GM12878 (cell line): ENCODE results near the gene ZSCAN5B. TPM values are rescaled to one million over a fixed set of nuclear protein-coding genes. Genes with fewer than 3 reads are reported as not detected.

Experiments used
- CEBPZ ChIP-seq: fragments of 150-350 bp; IDR thresholded peaks from 2 replicates; pipeline ENCODE4 v1.6.1; 2016; ENCODE audit warnings: low read depth, low read length
- CUX1 ChIP-seq: IDR thresholded peaks from 2 replicates; pipeline ENCODE4 v1.6.1; 2012; ENCODE audit warnings: improper control_type of control experiment, low read depth, low read length; ENCODE audit not compliant: insufficient replicate concordance
- DPF2 ChIP-seq: fragments of 450-650 bp; IDR thresholded peaks from 2 replicates; pipeline ENCODE4 v1.6.1; 2017; ENCODE audit warnings: mild to moderate bottlenecking
- ESRRA ChIP-seq: IDR thresholded peaks from 2 replicates; pipeline ENCODE4 v1.6.1; 2012; ENCODE audit warnings: mild to moderate bottlenecking, low read length, improper control_type of control experiment
- ETV6 ChIP-seq, 2 experiments: fragments of 450-650 bp in 1 of 2; IDR thresholded peaks in 1 of 2; conservative IDR thresholded peaks in 1 of 2; 2 replicates each; pipeline ENCODE4 v1.6.1; 2014; ENCODE audit warnings: antibody characterized with exemption in 1 of 2, borderline replicate concordance in 1 of 2, low read depth in 1 of 2, mild to moderate bottlenecking in 1 of 2, moderate library complexity in 1 of 2
- FOXK2 ChIP-seq: fragments of 450-650 bp; IDR thresholded peaks from 2 replicates; pipeline ENCODE4 v1.6.1; 2017; ENCODE audit warnings: mild to moderate bottlenecking, moderate library complexity
- GABPA ChIP-seq: IDR thresholded peaks from 2 replicates; pipeline ENCODE4 v1.6.1; 2014; ENCODE audit warnings: antibody characterized with exemption, low read depth, mild to moderate bottlenecking, inconsistent platforms
- HDAC2 ChIP-seq: fragments of 200-600 bp; sonication (generic); IDR thresholded peaks from 2 replicates; pipeline ENCODE4 v1.6.1; 2017
- JUND ChIP-seq: IDR thresholded peaks from 2 replicates; pipeline ENCODE4 v1.6.1; 2012; ENCODE audit warnings: low read depth, mild to moderate bottlenecking, low read length, improper control_type of control experiment, moderate library complexity
- KAT2A ChIP-seq: conservative IDR thresholded peaks from 2 replicates; pipeline ENCODE4 v1.6.1; 2011; ENCODE audit warnings: low read depth, low read length; ENCODE audit not compliant: control insufficient read depth
- KDM1A ChIP-seq: fragments of 200-600 bp; sonication (generic); IDR thresholded peaks from 2 replicates; pipeline ENCODE4 v1.6.1; 2016; ENCODE audit warnings: borderline replicate concordance
- MEF2B ChIP-seq: fragments of 450-650 bp; IDR thresholded peaks from 2 replicates; pipeline ENCODE4 v1.6.1; 2018; ENCODE audit warnings: mild to moderate bottlenecking, moderate library complexity; ENCODE audit not compliant: partially characterized antibody, poor library complexity, severe bottlenecking
- MYB ChIP-seq: fragments of 150-350 bp; IDR thresholded peaks from 2 replicates; pipeline ENCODE4 v1.6.1; 2014; ENCODE audit warnings: mild to moderate bottlenecking, low read depth, low read length, borderline replicate concordance
- NFXL1 ChIP-seq: fragments of 450-650 bp; IDR thresholded peaks from 2 replicates; pipeline ENCODE4 v1.6.1; 2017; ENCODE audit warnings: antibody characterized with exemption, mild to moderate bottlenecking, borderline replicate concordance
- NFYA ChIP-seq: IDR thresholded peaks from 2 replicates; pipeline ENCODE4 v1.6.1; 2011; ENCODE audit warnings: low read depth, mild to moderate bottlenecking, low read length, improper control_type of control experiment, borderline replicate concordance
- NR2C2 ChIP-seq: IDR thresholded peaks from 2 replicates; pipeline ENCODE4 v1.6.1; 2011; ENCODE audit warnings: borderline replicate concordance, low read depth; ENCODE audit not compliant: control insufficient read depth, insufficient read length
- STAT1 ChIP-seq: fragments of 450-650 bp; conservative IDR thresholded peaks from 2 replicates; pipeline ENCODE4 v1.6.1; 2014; ENCODE audit warnings: antibody characterized with exemption, mild to moderate bottlenecking
- SUZ12 ChIP-seq: fragments of 200-600 bp; sonication (generic); IDR thresholded peaks from one replicate; pipeline ENCODE4 v1.6.1; 2018; ENCODE audit warnings: antibody characterized with exemption, mild to moderate bottlenecking; ENCODE audit not compliant: unreplicated experiment
- polyA plus RNA-seq, 11 experiments: library from polyadenylated mRNA; depleted of rRNA in 4 of 11; unstranded in 6 of 11; stranded (reverse) in 5 of 11; fragments of >200 nt; fragmentation: Nextera tagmentation in 4 of 11; fragmentation: Illumina TruSeq in 1 of 11; extraction: Ambion mirVana in 4 of 11; extraction: Trizol in 1 of 11; gene quantifications; 1 replicate in 1 of 11; 2 replicates in 10 of 11; pipeline versions ENCODE4 v1.2.1 to v1.2.3, GENCODE V29; 2011 to 2016; ENCODE audit warnings: inconsistent platforms in 2 of 11, missing spikeins in 2 of 11, low read depth in 1 of 11
- total RNA-seq, 4 experiments: library from RNA; depleted of rRNA in 3 of 4; stranded (reverse); fragments of >200 nt in 3 of 4; fragmentation: Illumina TruSeq in 1 of 4; extraction: Trizol in 1 of 4; gene quantifications; 2 replicates each; pipeline versions ENCODE4 v1.2.1 to v1.2.3, GENCODE V29; 2013 to 2021
- TF ChIP-seq, protein P1 (sequence below): fragments of 450-650 bp; conservative IDR thresholded peaks from 2 replicates; pipeline ENCODE4 v1.6.1; 2017; ENCODE audit warnings: mild to moderate bottlenecking, moderate library complexity

ZSCAN5B gene
- total and polyA plus RNA-seq, 10 of the 15 experiments (the other 5 are each of a cell fraction or from before 2014, with no cell fraction given): 0.04 TPM; not detected in 9

DNA sequence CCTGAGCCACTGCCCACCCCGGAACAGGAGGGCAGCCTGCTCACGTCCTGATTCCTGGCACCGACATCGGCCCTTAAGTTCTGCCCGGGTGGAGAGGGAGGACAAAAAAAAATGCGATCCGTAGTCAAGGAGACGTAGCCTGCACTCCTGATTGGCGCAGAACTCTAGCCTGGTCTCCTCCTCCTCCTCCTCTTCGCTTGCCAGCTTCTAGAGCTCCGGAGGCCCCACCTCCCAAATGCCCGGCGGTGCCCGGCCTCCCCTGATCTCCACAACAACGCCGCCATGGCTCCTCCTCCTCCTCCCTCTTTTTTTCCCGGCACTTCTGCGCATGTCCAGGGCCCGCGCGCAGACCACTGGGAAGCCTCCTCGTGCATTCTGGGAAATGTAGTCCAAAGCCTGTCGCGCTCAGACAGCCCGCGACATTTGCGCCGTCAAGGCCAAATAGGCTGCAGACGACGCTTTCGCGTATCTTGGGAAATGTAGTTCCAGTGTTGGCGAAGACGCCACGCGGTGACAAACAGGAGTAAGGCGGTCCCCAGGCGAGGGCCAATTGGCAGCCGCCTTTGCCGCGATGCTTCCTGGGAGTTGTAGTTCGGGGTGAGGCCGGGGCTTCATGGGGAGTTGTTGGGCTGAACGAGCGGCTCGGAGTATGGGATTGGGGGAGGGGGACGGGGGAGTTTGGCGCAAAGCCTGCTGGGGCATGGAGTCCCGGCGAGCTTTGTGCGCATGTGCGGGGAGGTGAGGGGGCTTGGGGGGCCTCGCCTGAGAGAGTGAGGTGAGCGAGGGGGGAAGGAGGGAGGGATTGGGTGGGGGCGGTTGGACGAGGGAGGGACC lies 56.8 kb downstream of the ZSCAN5B start, which contains the start of gene ZNF444 (continued):
- TF ChIP-seq, protein P1, sequence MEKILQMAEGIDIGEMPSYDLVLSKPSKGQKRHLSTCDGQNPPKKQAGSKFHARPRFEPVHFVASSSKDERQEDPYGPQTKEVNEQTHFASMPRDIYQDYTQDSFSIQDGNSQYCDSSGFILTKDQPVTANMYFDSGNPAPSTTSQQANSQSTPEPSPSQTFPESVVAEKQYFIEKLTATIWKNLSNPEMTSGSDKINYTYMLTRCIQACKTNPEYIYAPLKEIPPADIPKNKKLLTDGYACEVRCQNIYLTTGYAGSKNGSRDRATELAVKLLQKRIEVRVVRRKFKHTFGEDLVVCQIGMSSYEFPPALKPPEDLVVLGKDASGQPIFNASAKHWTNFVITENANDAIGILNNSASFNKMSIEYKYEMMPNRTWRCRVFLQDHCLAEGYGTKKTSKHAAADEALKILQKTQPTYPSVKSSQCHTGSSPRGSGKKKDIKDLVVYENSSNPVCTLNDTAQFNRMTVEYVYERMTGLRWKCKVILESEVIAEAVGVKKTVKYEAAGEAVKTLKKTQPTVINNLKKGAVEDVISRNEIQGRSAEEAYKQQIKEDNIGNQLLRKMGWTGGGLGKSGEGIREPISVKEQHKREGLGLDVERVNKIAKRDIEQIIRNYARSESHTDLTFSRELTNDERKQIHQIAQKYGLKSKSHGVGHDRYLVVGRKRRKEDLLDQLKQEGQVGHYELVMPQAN: 0 out of 2 replicates have a peak, but pooled peaks have one; percentile 60
- TF ChIP-seq ESRRA: no peak
- no peak for TF ChIP-seq DPF2
- no peak for TF ChIP-seq FOXK2
- TF ChIP-seq JUND: no peak
- no peak for TF ChIP-seq CEBPZ
- TF ChIP-seq KDM1A: no peak
- no peak for TF ChIP-seq MYB
- TF ChIP-seq SUZ12: no peak
- TF ChIP-seq HDAC2: no peak
- TF ChIP-seq NR2C2: no peak
- TF ChIP-seq NFYA: no peak
- TF ChIP-seq KAT2A: no peak
- no peak for TF ChIP-seq ETV6 (conservative IDR thresholded peaks at IDR 0.05 in 1 of 2, IDR thresholded peaks at IDR 0.05 in 1 of 2; ENCODE audit: borderline replicate concordance in 1 of 2, low read depth in 1 of 2)
- TF ChIP-seq MEF2B: no peak
- TF ChIP-seq CUX1: no peak
- 0 out of 2 replicates have a peak, but pooled peaks have one; percentile 51 for TF ChIP-seq GABPA
- TF ChIP-seq STAT1: peak; percentile 96
- no peak for TF ChIP-seq NFXL1
